ENCODE results near the gene INO80C. TPM values are rescaled to one million over a fixed set of nuclear protein-coding genes. Genes with fewer than 3 reads are reported as not detected.

INO80C gene
- total RNA-seq, 2 experiments from 2014 or later: 34.4 to 36.6 TPM

- CTCF ChIA-PET: no interaction called here
- no peak overlapping the region for H3K27ac Mint-ChIP-seq
- DNase-seq: no peak
- intact Hi-C loops (cut with micrococcal nuclease): no loop called here
- H3K4me1 Mint-ChIP-seq (ENCODE audit: low read depth): no peaks in the 10 kb centered on the region
- H3K9me3 Mint-ChIP-seq: no peaks in the 10 kb centered on the region
- H3K36me3 Mint-ChIP-seq (ENCODE audit: low read depth): no peaks in the 10 kb centered on the region
- no peak overlapping the region for H3K4me3 Mint-ChIP-seq
- H3K27me3 Mint-ChIP-seq (ENCODE audit: low read depth): no peaks in the 10 kb centered on the region
Observed at GRCh38 chr18:35451032-35451431, 46.7 kb downstream of the INO80C start.

- H3K36me3 Mint-ChIP-seq (ENCODE audit: low read depth): no peaks in the 10 kb centered on the region
- no peak overlapping the region for H3K27ac Mint-ChIP-seq
Observed at GRCh38 chr18:35444636-35445035, 53.1 kb downstream of the INO80C start.

GRCh38 chr18:35443847-35444246 lies 53.9 kb downstream of the INO80C start:
- no peak overlapping the region for H3K27ac Mint-ChIP-seq
- DNase-seq: no peak
- intact Hi-C loops (cut with micrococcal nuclease): no loop called here
- CTCF ChIA-PET: no interaction called here
- H3K4me1 Mint-ChIP-seq (ENCODE audit: low read depth): no peaks in the 10 kb centered on the region
- no peaks in the 10 kb centered on the region for H3K9me3 Mint-ChIP-seq
- H3K27me3 Mint-ChIP-seq (ENCODE audit: low read depth): peaks cover 3% of the 10 kb centered on the region
- no peak overlapping the region for H3K4me3 Mint-ChIP-seq
- no peaks in the 10 kb centered on the region for H3K36me3 Mint-ChIP-seq (ENCODE audit: low read depth)

More at GRCh38 chr18:35444636-35445035, 53.1 kb downstream of the INO80C start:
- no peaks in the 10 kb centered on the region for H3K4me1 Mint-ChIP-seq (ENCODE audit: low read depth)
- CTCF ChIA-PET: no interaction called here
- H3K9me3 Mint-ChIP-seq: no peaks in the 10 kb centered on the region
- peaks cover 3% of the 10 kb centered on the region for H3K27me3 Mint-ChIP-seq (ENCODE audit: low read depth)
- no peak overlapping the region for H3K4me3 Mint-ChIP-seq
- DNase-seq: no peak
- intact Hi-C loops (cut with micrococcal nuclease): no loop called here

- H3K27me3 Mint-ChIP-seq (ENCODE audit: low read depth): peaks cover 3% of the 10 kb centered on the region
- H3K4me1 Mint-ChIP-seq (ENCODE audit: low read depth): no peaks in the 10 kb centered on the region
- no peaks in the 10 kb centered on the region for H3K36me3 Mint-ChIP-seq (ENCODE audit: low read depth)
- no peak overlapping the region for H3K4me3 Mint-ChIP-seq
- no peak for DNase-seq
- no peak overlapping the region for H3K27ac Mint-ChIP-seq
- CTCF ChIA-PET: no interaction called here
- no peaks in the 10 kb centered on the region for H3K9me3 Mint-ChIP-seq
- intact Hi-C loops (cut with micrococcal nuclease): no loop called here
Observed at GRCh38 chr18:35443434-35443833, 54.3 kb downstream of the INO80C start.

- CTCF ChIA-PET: no interaction called here
- H3K36me3 Mint-ChIP-seq (ENCODE audit: low read depth): no peaks in the 10 kb centered on the region
- peaks cover 3% of the 10 kb centered on the region for H3K27me3 Mint-ChIP-seq (ENCODE audit: low read depth)
- no peak overlapping the region for H3K4me3 Mint-ChIP-seq
- H3K9me3 Mint-ChIP-seq: no peaks in the 10 kb centered on the region
- no peaks in the 10 kb centered on the region for H3K4me1 Mint-ChIP-seq (ENCODE audit: low read depth)
- intact Hi-C loops (cut with micrococcal nuclease): no loop called here
- H3K27ac Mint-ChIP-seq: no peak overlapping the region
- DNase-seq: no peak
Observed at GRCh38 chr18:35442701-35443100, 55.1 kb downstream of the INO80C start.

- H3K4me1 Mint-ChIP-seq (ENCODE audit: low read depth): no peaks in the 10 kb centered on the region
- H3K27ac Mint-ChIP-seq: no peak overlapping the region
- DNase-seq: no peak
- H3K27me3 Mint-ChIP-seq (ENCODE audit: low read depth): peaks cover 3% of the 10 kb centered on the region
- intact Hi-C loops (cut with micrococcal nuclease): no loop called here
- no peaks in the 10 kb centered on the region for H3K36me3 Mint-ChIP-seq (ENCODE audit: low read depth)
- CTCF ChIA-PET: no interaction called here
- peaks cover under 1% of the 10 kb centered on the region for H3K9me3 Mint-ChIP-seq
- H3K4me3 Mint-ChIP-seq: no peak overlapping the region
Observed at GRCh38 chr18:35441857-35442595, 55.7 kb downstream of the INO80C start.

- peaks cover 4% of the 10 kb centered on the region for H3K36me3 Mint-ChIP-seq (ENCODE audit: low read depth)
- DNase-seq: no peak
- H3K9me3 Mint-ChIP-seq: peaks cover 10% of the 10 kb centered on the region
- peaks cover 3% of the 10 kb centered on the region for H3K27me3 Mint-ChIP-seq (ENCODE audit: low read depth)
- no peak overlapping the region for H3K27ac Mint-ChIP-seq
- no peaks in the 10 kb centered on the region for H3K4me1 Mint-ChIP-seq (ENCODE audit: low read depth)
- CTCF ChIA-PET: no interaction called here
- intact Hi-C loops (cut with micrococcal nuclease): no loop called here
- H3K4me3 Mint-ChIP-seq: no peak overlapping the region
Observed at GRCh38 chr18:35438480-35439234, 59.1 kb downstream of the INO80C start.

- CTCF ChIA-PET: interaction anchor here (1.2 kb wide), 1 partner anchor 10 kb away, joined by 3 read pairs; no protein-coding TSS in a partner anchor
- DNase-seq: no peak
- Mint-ChIP-seq H3K27ac (no peak overlapping the region), H3K36me3 (ENCODE audit: low read depth) (peaks cover 4% of the 10 kb centered on the region), H3K27me3 (ENCODE audit: low read depth) (peaks cover 3% of the 10 kb centered on the region), H3K9me3 (peaks cover 10% of the 10 kb centered on the region), H3K4me1 (ENCODE audit: low read depth) (no peaks in the 10 kb centered on the region), H3K4me3 (no peak overlapping the region)
- intact Hi-C loops (cut with micrococcal nuclease): no loop called here
Observed at GRCh38 chr18:35437836-35438235, 59.9 kb downstream of the INO80C start.

GRCh38 chr18:35436076-35436649 lies 61.6 kb downstream of the INO80C start:
- H3K4me3 Mint-ChIP-seq: no peak overlapping the region
- CTCF ChIA-PET: interaction anchor here (1.2 kb wide), 1 partner anchor 28 kb away, joined by 3 read pairs; no protein-coding TSS in a partner anchor
- H3K27ac Mint-ChIP-seq: no peak overlapping the region
- no peaks in the 10 kb centered on the region for H3K4me1 Mint-ChIP-seq (ENCODE audit: low read depth)
- intact Hi-C loops (cut with micrococcal nuclease): no loop called here
- peaks cover 10% of the 10 kb centered on the region for H3K9me3 Mint-ChIP-seq
- peaks cover 4% of the 10 kb centered on the region for H3K36me3 Mint-ChIP-seq (ENCODE audit: low read depth)
- H3K27me3 Mint-ChIP-seq (ENCODE audit: low read depth): peaks cover 3% of the 10 kb centered on the region
- DNase-seq: no peak

GRCh38 chr18:35435401-35435800 lies 62.4 kb downstream of the INO80C start:
- peaks cover 10% of the 10 kb centered on the region for H3K9me3 Mint-ChIP-seq
- peaks cover 4% of the 10 kb centered on the region for H3K36me3 Mint-ChIP-seq (ENCODE audit: low read depth)
- intact Hi-C loops (cut with micrococcal nuclease): no loop called here
- H3K27me3 Mint-ChIP-seq (ENCODE audit: low read depth): peaks cover 2% of the 10 kb centered on the region
- no peak overlapping the region for H3K27ac Mint-ChIP-seq
- CTCF ChIA-PET: no interaction called here
- no peak overlapping the region for H3K4me3 Mint-ChIP-seq
- DNase-seq: no peak
- H3K4me1 Mint-ChIP-seq (ENCODE audit: low read depth): no peaks in the 10 kb centered on the region

GRCh38 chr18:35432565-35433001 lies 65.2 kb downstream of the INO80C start:
- Mint-ChIP-seq H3K4me3 (no peak overlapping the region), H3K9me3 (peaks cover 10% of the 10 kb centered on the region), H3K4me1 (ENCODE audit: low read depth) (no peaks in the 10 kb centered on the region), H3K27ac (no peak overlapping the region), H3K27me3 (ENCODE audit: low read depth) (no peaks in the 10 kb centered on the region), H3K36me3 (ENCODE audit: low read depth) (peaks cover 4% of the 10 kb centered on the region)
- DNase-seq: no peak
- intact Hi-C loops (cut with micrococcal nuclease): no loop called here
- CTCF ChIA-PET: no interaction called here

- Mint-ChIP-seq H3K27me3 (ENCODE audit: low read depth) (no peaks in the 10 kb centered on the region), H3K9me3 (peaks cover 7% of the 10 kb centered on the region), H3K27ac (no peak overlapping the region), H3K36me3 (ENCODE audit: low read depth) (peaks cover 4% of the 10 kb centered on the region), H3K4me3 (no peak overlapping the region), H3K4me1 (ENCODE audit: low read depth) (no peaks in the 10 kb centered on the region)
- no peak for DNase-seq
- intact Hi-C loops (cut with micrococcal nuclease): no loop called here
- CTCF ChIA-PET: no interaction called here
Observed at GRCh38 chr18:35431374-35431741, 66.4 kb downstream of the INO80C start.

Data from activated naive CD4-positive, alpha-beta T cell treated with anti-CD3 and anti-CD28 coated beads for 36 hours (primary cell).